RWPE1 (cell line): ENCODE measurements around the gene RHOT2.
A peak's percentile ranks its signal among the peaks of the same experiment; 100 is the strongest.

Experiments
- CTCF ChIA-PET: fragments of 350-600 bp; sonication (Branson Sonifier 250); formaldehyde crosslinking; extraction: SDS; loops from one replicate; lab custom pipeline; 2021; lab: Yijun Ruan, JAX
- POLR2A ChIA-PET: fragments of 400-600 bp; formaldehyde crosslinking; extraction: SDS; loops from one replicate; lab custom pipeline; 2020; ENCODE audit warnings: antibody characterized with exemption; ENCODE audit not compliant: low non-redundant PET; lab: Yijun Ruan, JAX
- DNase-seq: peaks from one replicate; pipeline ENCODE4 v3.0.0; 2012; ENCODE audit warnings: low spot score
- H3K27ac ChIP-seq: fragments of 450-650 bp; 2 replicates; pipeline ENCODE4 v1.5.1; 2017
- CTCF ChIP-seq: fragments of 450-650 bp; conservative IDR thresholded peaks from 2 replicates; pipeline ENCODE4 v1.5.1; 2017; ENCODE audit warnings: low read depth, mild to moderate bottlenecking

RHOT2 gene

GRCh38 chr16:709566-710499 is 41.9 kb downstream of the RHOT2 start:
- CTCF ChIA-PET, result interaction anchor here (0.6 kb wide), 1 partner anchor 393 kb away, joined by 3 read pairs; no protein-coding TSS in a partner anchor
- H3K27ac ChIP-seq, result peak overlapping the region; percentile 95
- peak; percentile 70 for DNase-seq
- no peak for TF ChIP-seq CTCF
- POLR2A ChIA-PET, result interaction anchor here (0.6 to 0.9 kb wide), 2 partner anchors 78 to 1087 kb away, joined by 3 read pairs; partner anchors contain the start of genes CHTF18 and RPUSD1

- CTCF ChIA-PET, result interaction anchor here (0.5 to 0.9 kb wide), 3 partner anchors 23 to 93 kb away, joined by 3 to 4 read pairs (median 3); partner anchors contain the start of gene RPUSD1
Observed at GRCh38 chr16:710500-711075, 42.7 kb downstream of the RHOT2 start.

DNA sequence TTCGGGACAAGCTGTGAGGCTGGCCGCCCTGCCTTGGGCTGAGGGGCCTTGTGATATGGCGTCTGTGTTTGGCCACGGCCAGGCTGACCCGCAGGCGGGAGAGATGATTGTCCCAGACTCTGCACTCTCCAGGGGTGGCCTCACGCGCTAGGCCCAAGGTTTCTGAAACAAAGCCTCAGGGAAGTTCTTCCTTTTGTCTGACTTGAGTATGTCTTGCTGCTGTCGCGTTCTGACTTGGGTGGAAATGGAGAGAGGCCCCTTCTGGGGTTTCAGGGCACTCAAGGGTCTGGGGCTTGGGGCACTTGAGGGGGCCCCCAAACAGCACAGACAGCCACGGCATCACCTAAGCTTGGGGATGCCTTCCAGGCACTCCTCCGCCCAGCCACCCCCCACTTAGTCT is 43.2 kb downstream of the RHOT2 start:
- DNase-seq, result no peak
- no peak for TF ChIP-seq CTCF
- ChIA-PET CTCF (interaction anchor here (0.5 to 0.9 kb wide), 3 partner anchors 22 to 92 kb away, joined by 3 to 4 read pairs (median 3); partner anchors contain the start of gene RPUSD1), POLR2A (interaction anchor here (0.6 to 0.9 kb wide), 2 partner anchors 22 to 77 kb away, joined by 3 read pairs; partner anchors contain the start of genes CHTF18 and RPUSD1)
- H3K27ac ChIP-seq, result peak overlapping the region; percentile 95

More at GRCh38 chr16:710500-711075, 42.7 kb downstream of the RHOT2 start:
- DNase-seq, result no peak
- peak overlapping the region; percentile 95 for H3K27ac ChIP-seq
- TF ChIP-seq CTCF, result no peak
- POLR2A ChIA-PET, result interaction anchor here (0.6 to 0.9 kb wide), 2 partner anchors 22 to 78 kb away, joined by 3 read pairs; partner anchors contain the start of genes CHTF18 and RPUSD1

GRCh38 chr16:711548-712320 is 43.8 kb downstream of the RHOT2 start:
- peak; percentile 92 for TF ChIP-seq CTCF
- ChIA-PET POLR2A (interaction anchor here (0.6 to 0.7 kb wide), 2 partner anchors 23 to 74 kb away, joined by 3 read pairs; no protein-coding TSS in a partner anchor), CTCF (interaction anchor here (0.6 to 1.8 kb wide), 9 partner anchors 9 to 637 kb away, joined by 3 to 11 read pairs (median 3); partner anchors contain the start of genes ANTKMT, CIAO3 and RPUSD1)
- peak; percentile 70 for DNase-seq
- H3K27ac ChIP-seq, result peak overlapping the region; percentile 95

GRCh38 chr16:712740-713250 is 44.9 kb downstream of the RHOT2 start:
- POLR2A ChIA-PET, result interaction anchor here (0.8 to 1.7 kb wide), 2 partner anchors 8 to 10 kb away, joined by 3 to 5 read pairs; partner anchors contain the start of gene ANTKMT
- peak; percentile 87 for DNase-seq
- peak; percentile 61 for TF ChIP-seq CTCF

More at GRCh38 chr16:712740-713250, 44.9 kb downstream of the RHOT2 start:
- CTCF ChIA-PET, result interaction anchor here (0.8 to 1.8 kb wide), 5 partner anchors 10 to 98 kb away, joined by 3 to 11 read pairs (median 5); partner anchors contain the start of gene CIAO3
- H3K27ac ChIP-seq, result peak overlapping the region; percentile 95
